ENCODE measurements around the gene HPCA. TPM values are rescaled to one million over a fixed set of nuclear protein-coding genes. Genes with fewer than 3 reads are reported as not detected.

Gene HPCA
- total and polyA plus RNA-seq, 11 donors: 0.29 TPM; not detected in 10

GRCh38 chr1:32906654-32907053, 20.4 kb downstream of the HPCA start:
- Histone ChIP-seq H3K9me3 (no peaks in the 10 kb centered on the region), H3K27ac (no peak overlapping the region), H3K4me1 (peaks cover 0 to 6% (median under 1%) of the 10 kb centered on the region in 12 donors), H3K36me3 (no peaks in the 10 kb centered on the region), H3K27me3 (peaks cover 0 to 11% (median 0%) of the 10 kb centered on the region in 9 donors), H3K4me3 (no peak overlapping the region)
- DNase-seq (no peak), ATAC-seq (no peak)
- TF ChIP-seq POLR2A (IDR thresholded peaks at IDR 0.05): no peak
- TF ChIP-seq, protein P1, sequence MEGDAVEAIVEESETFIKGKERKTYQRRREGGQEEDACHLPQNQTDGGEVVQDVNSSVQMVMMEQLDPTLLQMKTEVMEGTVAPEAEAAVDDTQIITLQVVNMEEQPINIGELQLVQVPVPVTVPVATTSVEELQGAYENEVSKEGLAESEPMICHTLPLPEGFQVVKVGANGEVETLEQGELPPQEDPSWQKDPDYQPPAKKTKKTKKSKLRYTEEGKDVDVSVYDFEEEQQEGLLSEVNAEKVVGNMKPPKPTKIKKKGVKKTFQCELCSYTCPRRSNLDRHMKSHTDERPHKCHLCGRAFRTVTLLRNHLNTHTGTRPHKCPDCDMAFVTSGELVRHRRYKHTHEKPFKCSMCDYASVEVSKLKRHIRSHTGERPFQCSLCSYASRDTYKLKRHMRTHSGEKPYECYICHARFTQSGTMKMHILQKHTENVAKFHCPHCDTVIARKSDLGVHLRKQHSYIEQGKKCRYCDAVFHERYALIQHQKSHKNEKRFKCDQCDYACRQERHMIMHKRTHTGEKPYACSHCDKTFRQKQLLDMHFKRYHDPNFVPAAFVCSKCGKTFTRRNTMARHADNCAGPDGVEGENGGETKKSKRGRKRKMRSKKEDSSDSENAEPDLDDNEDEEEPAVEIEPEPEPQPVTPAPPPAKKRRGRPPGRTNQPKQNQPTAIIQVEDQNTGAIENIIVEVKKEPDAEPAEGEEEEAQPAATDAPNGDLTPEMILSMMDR (IDR thresholded peaks at IDR 0.05): no peak
- intact Hi-C loops (cut with DNase I): no loop called here
- 87 to 89% (median 88%) methylated on average over 7 of the region's 7 CpGs for WGBS, 4 donors

- no peak overlapping the region for H3K27ac ChIP-seq
- peaks cover 0 to 6% (median 0%) of the 10 kb centered on the region in 12 donors for H3K4me1 ChIP-seq
- DNase-seq (no peak), ATAC-seq (no peak)
- WGBS, 4 donors: 17 to 19% (median 18%) methylated on average over 4 of the region's 4 CpGs
- no peaks in the 10 kb centered on the region for H3K36me3 ChIP-seq
- intact Hi-C loops (cut with DNase I): no loop called here
- TF ChIP-seq, protein P1 (IDR thresholded peaks at IDR 0.05): no peak
- TF ChIP-seq POLR2A (IDR thresholded peaks at IDR 0.05): no peak
- H3K27me3 ChIP-seq: peaks cover 0 to 5% (median 0%) of the 10 kb centered on the region in 9 donors
- no peak overlapping the region for H3K4me3 ChIP-seq
- no peaks in the 10 kb centered on the region for H3K9me3 ChIP-seq
These were observed 21.1 kb downstream of the HPCA start for GRCh38 chr1:32907435-32907834.

DNA sequence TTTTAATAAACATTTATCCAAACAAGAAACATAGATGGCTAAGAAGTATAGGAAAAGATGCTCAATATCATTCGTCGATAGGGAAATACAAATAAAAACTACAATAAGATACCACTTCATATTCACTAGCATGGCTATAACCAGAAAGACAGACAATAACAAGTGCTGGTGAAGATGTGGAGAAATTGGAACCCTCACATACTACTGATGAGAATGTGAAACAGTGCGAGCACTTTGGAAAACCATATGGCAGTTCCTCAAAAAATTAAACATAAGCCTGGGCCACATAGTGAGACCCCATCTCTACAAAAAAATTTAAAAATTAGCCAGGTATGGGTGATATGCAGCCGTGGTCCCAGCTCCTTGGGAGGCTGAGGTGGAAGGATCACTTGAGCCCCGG, 24.0 kb downstream of the HPCA start:
- ATAC-seq: no peak
- 92 to 96% (median 93%) methylated on average over 5 of the region's 5 CpGs for WGBS, 4 donors
- Histone ChIP-seq H3K9me3 (no peaks in the 10 kb centered on the region), H3K36me3 (no peaks in the 10 kb centered on the region), H3K27me3 (peaks cover 0 to 3% (median 0%) of the 10 kb centered on the region in 9 donors), H3K27ac (no peak overlapping the region), H3K4me3 (no peak overlapping the region), H3K4me1 (peaks cover 0 to 6% (median 0%) of the 10 kb centered on the region in 12 donors)
- intact Hi-C loops (cut with DNase I): no loop called here
- no peak for DNase-seq
- TF ChIP-seq, protein P1 (IDR thresholded peaks at IDR 0.05): no peak
- no peak for TF ChIP-seq POLR2A (IDR thresholded peaks at IDR 0.05)

DNA sequence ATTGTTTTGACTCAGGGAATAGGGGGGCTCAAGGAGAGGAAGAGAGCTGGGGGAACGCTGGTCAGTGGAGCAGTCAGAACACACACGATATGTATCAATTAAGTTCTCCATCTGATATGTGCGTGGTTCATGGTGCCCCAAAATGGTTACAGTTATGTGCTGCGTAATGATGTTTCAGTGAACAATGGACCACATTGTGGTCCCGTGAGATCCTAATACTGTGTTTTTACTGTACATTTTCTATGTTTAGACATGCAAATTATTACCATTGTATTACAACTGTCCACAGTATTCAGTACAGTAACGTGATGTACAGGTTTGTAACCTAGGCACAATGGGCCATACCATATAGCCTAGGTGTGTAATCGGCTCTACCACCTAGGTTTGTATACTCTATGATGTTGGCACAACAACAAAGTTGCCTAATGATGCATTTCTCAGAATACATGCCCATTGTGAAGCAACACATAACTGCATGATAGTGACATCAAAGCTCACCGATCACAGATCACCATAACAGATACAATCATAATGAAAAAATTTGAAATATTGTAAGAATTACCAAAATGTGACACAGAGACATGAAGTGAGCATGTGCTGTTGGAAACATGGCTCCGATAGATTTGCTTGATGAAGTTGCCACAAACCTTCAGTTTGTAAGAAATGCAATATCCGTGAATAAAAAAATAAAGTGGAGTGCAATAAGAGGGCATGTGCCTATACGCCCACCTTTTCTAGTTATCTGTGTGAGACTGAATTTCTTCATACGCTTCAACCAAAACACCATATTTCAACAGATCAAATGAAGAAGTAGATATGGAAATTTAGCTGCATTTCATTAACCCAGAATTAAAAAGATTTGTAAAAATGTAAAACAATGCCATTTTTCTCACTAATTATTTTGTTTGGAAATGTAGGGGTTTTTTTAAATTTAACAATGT, 29.7 kb downstream of the HPCA start:
- Histone ChIP-seq H3K27me3 (peaks cover 0 to 19% (median 0%) of the 10 kb centered on the region in 9 donors), H3K9me3 (no peaks in the 10 kb centered on the region), H3K4me3 (no peak overlapping the region), H3K36me3 (no peaks in the 10 kb centered on the region), H3K4me1 (peaks cover 0 to 14% (median 0%) of the 10 kb centered on the region in 12 donors), H3K27ac (no peak overlapping the region)
- no peak for ATAC-seq
- no peak for TF ChIP-seq POLR2A (IDR thresholded peaks at IDR 0.05)
- TF ChIP-seq, protein P1 (IDR thresholded peaks at IDR 0.05): no peak
- DNase-seq: no peak
- WGBS, 4 donors: 88 to 91% (median 90%) methylated on average over 12 of the region's 12 CpGs
- intact Hi-C loops (cut with DNase I): no loop called here

Data from heart left ventricle (tissue), 16 donors.